Measurements from ENCODE around the gene GPA33. TPM values are rescaled to one million over a fixed set of nuclear protein-coding genes. Genes with fewer than 3 reads are reported as not detected.

The GPA33 gene
- total and polyA plus RNA-seq, 10 of the 15 experiments (the other 5 are each of a cell fraction or from before 2014, with no cell fraction given) = 0.09 to 0.27 (median 0.21) TPM; not detected in 1

DNA sequence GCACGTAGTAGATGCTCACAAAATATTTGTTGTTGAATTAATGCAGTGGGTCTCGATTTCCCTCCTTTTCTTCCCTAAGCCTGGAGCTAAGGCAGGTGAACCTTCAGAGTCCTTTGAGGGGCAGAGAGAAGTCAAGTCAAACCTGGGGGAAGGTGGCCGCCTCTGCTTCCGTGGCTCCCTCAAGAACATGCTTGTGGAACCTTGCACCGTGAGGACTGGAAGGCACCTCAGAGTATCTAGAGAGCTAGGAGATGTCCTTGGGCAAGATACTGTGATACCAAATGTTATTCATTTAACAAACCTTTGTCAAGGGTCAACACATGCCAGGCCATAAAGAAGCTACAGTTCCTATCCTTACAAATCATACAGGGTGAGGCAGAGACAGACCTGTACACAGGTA lies 38.3 kb downstream of the GPA33 start (continued):
- TF ChIP-seq, protein P1, sequence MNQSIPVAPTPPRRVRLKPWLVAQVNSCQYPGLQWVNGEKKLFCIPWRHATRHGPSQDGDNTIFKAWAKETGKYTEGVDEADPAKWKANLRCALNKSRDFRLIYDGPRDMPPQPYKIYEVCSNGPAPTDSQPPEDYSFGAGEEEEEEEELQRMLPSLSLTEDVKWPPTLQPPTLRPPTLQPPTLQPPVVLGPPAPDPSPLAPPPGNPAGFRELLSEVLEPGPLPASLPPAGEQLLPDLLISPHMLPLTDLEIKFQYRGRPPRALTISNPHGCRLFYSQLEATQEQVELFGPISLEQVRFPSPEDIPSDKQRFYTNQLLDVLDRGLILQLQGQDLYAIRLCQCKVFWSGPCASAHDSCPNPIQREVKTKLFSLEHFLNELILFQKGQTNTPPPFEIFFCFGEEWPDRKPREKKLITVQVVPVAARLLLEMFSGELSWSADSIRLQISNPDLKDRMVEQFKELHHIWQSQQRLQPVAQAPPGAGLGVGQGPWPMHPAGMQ (IDR thresholded peaks at IDR 0.05; ENCODE audit: borderline replicate concordance) = no peak

DNA sequence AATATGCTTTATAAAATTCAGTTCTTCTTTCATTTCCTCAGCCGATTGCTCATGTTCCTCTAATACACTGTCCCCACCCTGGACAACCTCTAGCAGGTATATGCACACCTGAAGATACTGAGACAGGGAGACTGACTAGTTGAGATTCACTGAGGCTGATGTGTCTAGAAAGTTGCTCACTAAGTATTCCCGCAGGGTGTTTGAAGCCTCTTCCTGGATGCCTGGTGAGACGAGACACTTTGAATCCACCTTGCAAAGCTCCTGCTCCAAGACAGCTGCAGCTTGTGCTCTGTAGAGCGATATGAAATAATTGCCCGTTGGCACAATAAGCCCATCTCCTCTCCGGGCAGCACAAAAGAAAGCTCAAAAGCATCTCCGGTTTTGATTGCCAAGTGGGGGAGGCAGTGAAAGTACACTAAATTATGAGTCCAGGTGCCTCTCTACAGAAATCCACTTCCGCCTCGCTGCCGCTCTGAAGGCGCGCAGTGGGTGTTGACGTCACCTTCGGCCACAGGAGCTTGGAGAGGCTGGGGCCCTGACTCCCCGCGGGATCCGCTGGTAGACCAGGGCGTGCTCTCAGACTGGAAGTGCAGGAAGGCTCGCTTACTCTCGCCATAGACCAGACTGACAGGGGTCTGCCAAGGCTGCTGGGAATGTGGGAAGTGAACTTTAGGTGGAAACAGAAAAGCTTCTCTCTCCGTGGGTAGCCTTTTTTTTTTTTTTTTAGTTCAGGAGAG lies 46.3 kb downstream of the GPA33 start:
- Histone ChIP-seq H3K4me2 (ENCODE audit: control insufficient read depth, insufficient read depth) (peak overlapping the region; percentile 82), H3K4me3 (peak overlapping the region; percentile 63; the same call in 1 of the 2 replicates), H3K27me3 (replicated peaks in 1 of 2; ENCODE audit: control insufficient read depth in 2 of 2, insufficient read depth in 2 of 2, low read length in 1 of 2) (no peaks in the 10 kb centered on the region), H3K79me2 (ENCODE audit: control insufficient read depth, insufficient read depth, low read length) (no peaks in the 10 kb centered on the region), H3K9ac (ENCODE audit: control insufficient read depth, insufficient read depth, low read length) (peak overlapping the region; percentile 42), H4K20me1 (ENCODE audit: control insufficient read depth, insufficient read depth) (no peaks in the 10 kb centered on the region), H3K36me3 (ENCODE audit: control insufficient read depth in 2 of 2, insufficient read depth in 2 of 2, low read length in 1 of 2) (no peaks in the 10 kb centered on the region), H3K9me3 (replicated peaks; ENCODE audit: control insufficient read depth, insufficient read depth, low read length) (no peaks in the 10 kb centered on the region), H3K4me1 (ENCODE audit: control insufficient read depth, insufficient read depth, low read length) (peaks cover 2% of the 10 kb centered on the region; the same call in 1 of the 2 replicates), H2AFZ (ENCODE audit: control insufficient read depth, low read depth, low read length) (peak overlapping the region; percentile 88), H3K27ac (ENCODE audit: control insufficient read depth, insufficient read depth) (no peak overlapping the region)
- DNase-seq (ENCODE audit: low read depth, low spot score) = no peak
- CTCF ChIA-PET = interaction anchor here (0.8 to 1.5 kb wide), 3 partner anchors 13 to 496 kb away, joined by 3 to 4 read pairs (median 3); no protein-coding TSS in a partner anchor
- FAIRE-seq = peak; percentile 87
- POLR2A ChIA-PET = interaction anchor here (0.6 kb wide), 1 partner anchor 13 kb away, joined by 3 read pairs; no protein-coding TSS in a partner anchor
- intact Hi-C loops (cut with micrococcal nuclease; ENCODE audit: unreplicated experiment) (no loop called here), in situ Hi-C loops (cut with MboI) (no loop called here)
- RAD21 ChIA-PET (ENCODE audit: unreplicated experiment) = no interaction called here
- SMC1A ChIA-PET (ENCODE audit: uncharacterized antibody, unreplicated experiment) = interaction anchor here (0.6 to 1.3 kb wide), 4 partner anchors 127 to 558 kb away, joined by 3 read pairs; no protein-coding TSS in a partner anchor
- ATAC-seq = peak; percentile 97
- 3% methylated on average over 21 of the region's 21 CpGs for WGBS (ENCODE audit: insufficient coverage, insufficient replicate concordance, low lambda C conversion rate, missing lambda C conversion rate)
- BruUV-seq (replicated peaks) = no TSS peak
- TF ChIP-seq, protein P2, sequence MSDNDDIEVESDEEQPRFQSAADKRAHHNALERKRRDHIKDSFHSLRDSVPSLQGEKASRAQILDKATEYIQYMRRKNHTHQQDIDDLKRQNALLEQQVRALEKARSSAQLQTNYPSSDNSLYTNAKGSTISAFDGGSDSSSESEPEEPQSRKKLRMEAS (IDR thresholded peaks at IDR 0.05; ENCODE audit: low read depth, low read length) = no peak
- TF ChIP-seq BHLHE40 (IDR thresholded peaks at IDR 0.05; ENCODE audit: borderline replicate concordance in 1 of 2, low read depth in 2 of 2, low read length in 1 of 2) (no peak), MXI1 (IDR thresholded peaks at IDR 0.05; ENCODE audit: low read depth, low read length) (no peak), EZH2 (IDR thresholded peaks at IDR 0.05; ENCODE audit: borderline replicate concordance, control insufficient read depth, low read depth, low read length) (no peak), TCF3 (IDR thresholded peaks at IDR 0.05; ENCODE audit: borderline replicate concordance, insufficient read depth, low read depth, low read length) (0 out of 2 replicates have a peak, but pooled peaks have one; percentile 7), TAF1 (IDR thresholded peaks at IDR 0.05; ENCODE audit: borderline replicate concordance, low read depth, low read length) (peak; percentile 42; the same call in 1 of the 2 replicates), NFYB (IDR thresholded peaks at IDR 0.05; ENCODE audit: insufficient read depth, low read depth, low read length) (no peak), ZNF207 (IDR thresholded peaks at IDR 0.05; ENCODE audit: borderline replicate concordance) (no peak)
- TF ChIP-seq, protein P3, sequence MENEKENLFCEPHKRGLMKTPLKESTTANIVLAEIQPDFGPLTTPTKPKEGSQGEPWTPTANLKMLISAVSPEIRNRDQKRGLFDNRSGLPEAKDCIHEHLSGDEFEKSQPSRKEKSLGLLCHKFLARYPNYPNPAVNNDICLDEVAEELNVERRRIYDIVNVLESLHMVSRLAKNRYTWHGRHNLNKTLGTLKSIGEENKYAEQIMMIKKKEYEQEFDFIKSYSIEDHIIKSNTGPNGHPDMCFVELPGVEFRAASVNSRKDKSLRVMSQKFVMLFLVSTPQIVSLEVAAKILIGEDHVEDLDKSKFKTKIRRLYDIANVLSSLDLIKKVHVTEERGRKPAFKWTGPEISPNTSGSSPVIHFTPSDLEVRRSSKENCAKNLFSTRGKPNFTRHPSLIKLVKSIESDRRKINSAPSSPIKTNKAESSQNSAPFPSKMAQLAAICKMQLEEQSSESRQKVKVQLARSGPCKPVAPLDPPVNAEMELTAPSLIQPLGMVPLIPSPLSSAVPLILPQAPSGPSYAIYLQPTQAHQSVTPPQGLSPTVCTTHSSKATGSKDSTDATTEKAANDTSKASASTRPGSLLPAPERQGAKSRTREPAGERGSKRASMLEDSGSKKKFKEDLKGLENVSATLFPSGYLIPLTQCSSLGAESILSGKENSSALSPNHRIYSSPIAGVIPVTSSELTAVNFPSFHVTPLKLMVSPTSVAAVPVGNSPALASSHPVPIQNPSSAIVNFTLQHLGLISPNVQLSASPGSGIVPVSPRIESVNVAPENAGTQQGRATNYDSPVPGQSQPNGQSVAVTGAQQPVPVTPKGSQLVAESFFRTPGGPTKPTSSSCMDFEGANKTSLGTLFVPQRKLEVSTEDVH (IDR thresholded peaks at IDR 0.05; ENCODE audit: low read depth, partially characterized antibody) = no peak
- TF ChIP-seq, protein P4, sequence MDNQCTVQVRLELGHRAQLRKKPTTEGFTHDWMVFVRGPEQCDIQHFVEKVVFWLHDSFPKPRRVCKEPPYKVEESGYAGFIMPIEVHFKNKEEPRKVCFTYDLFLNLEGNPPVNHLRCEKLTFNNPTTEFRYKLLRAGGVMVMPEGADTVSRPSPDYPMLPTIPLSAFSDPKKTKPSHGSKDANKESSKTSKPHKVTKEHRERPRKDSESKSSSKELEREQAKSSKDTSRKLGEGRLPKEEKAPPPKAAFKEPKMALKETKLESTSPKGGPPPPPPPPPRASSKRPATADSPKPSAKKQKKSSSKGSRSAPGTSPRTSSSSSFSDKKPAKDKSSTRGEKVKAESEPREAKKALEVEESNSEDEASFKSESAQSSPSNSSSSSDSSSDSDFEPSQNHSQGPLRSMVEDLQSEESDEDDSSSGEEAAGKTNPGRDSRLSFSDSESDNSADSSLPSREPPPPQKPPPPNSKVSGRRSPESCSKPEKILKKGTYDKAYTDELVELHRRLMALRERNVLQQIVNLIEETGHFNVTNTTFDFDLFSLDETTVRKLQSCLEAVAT (IDR thresholded peaks at IDR 0.05) = no peak
- TF ChIP-seq, protein P5, sequence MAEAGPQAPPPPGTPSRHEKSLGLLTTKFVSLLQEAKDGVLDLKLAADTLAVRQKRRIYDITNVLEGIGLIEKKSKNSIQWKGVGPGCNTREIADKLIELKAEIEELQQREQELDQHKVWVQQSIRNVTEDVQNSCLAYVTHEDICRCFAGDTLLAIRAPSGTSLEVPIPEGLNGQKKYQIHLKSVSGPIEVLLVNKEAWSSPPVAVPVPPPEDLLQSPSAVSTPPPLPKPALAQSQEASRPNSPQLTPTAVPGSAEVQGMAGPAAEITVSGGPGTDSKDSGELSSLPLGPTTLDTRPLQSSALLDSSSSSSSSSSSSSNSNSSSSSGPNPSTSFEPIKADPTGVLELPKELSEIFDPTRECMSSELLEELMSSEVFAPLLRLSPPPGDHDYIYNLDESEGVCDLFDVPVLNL (IDR thresholded peaks at IDR 0.05; ENCODE audit: low read depth, low read length) = no peak
